ENCODE results near the gene DEFB129. TPM values are rescaled to one million over a fixed set of nuclear protein-coding genes. Genes with fewer than 3 reads are reported as not detected.

Gene DEFB129
- total RNA-seq, 1 donor from 2014 or later = not detected

GRCh38 chr20:227439-228105 is 514 bp downstream of the DEFB129 start:
- Mint-ChIP-seq H3K27ac (peak overlapping the region; percentile 85), H3K36me3 (ENCODE audit: low read depth) (no peaks in the 10 kb centered on the region), H3K4me3 (peak overlapping the region; percentile 12), H3K27me3 (no peaks in the 10 kb centered on the region), H3K9me3 (no peaks in the 10 kb centered on the region), H3K4me1 (peaks cover 20% of the 10 kb centered on the region)
- ATAC-seq (ENCODE audit: low read depth) (peak; percentile 47), DNase-seq (no peak)
- intact Hi-C loops (cut with micrococcal nuclease) = no loop called here
- TF ChIP-seq CTCF (IDR thresholded peaks at IDR 0.05) = no peak
- CTCF ChIA-PET = interaction anchor here (1.1 to 1.4 kb wide), 3 partner anchors 37 to 99 kb away, joined by 3 to 4 read pairs (median 3); no protein-coding TSS in a partner anchor
- POLR2A ChIA-PET = interaction anchor here (1.6 kb wide), 1 partner anchor 10 kb away, joined by 4 read pairs; no protein-coding TSS in a partner anchor

- CTCF ChIA-PET = no interaction called here
- ATAC-seq (ENCODE audit: low read depth) (no peak), DNase-seq (no peak)
- H3K9me3 Mint-ChIP-seq = no peaks in the 10 kb centered on the region
- TF ChIP-seq CTCF (IDR thresholded peaks at IDR 0.05) = no peak
- no peaks in the 10 kb centered on the region for H3K36me3 Mint-ChIP-seq (ENCODE audit: low read depth)
- H3K4me1 Mint-ChIP-seq = peaks cover 25% of the 10 kb centered on the region
- POLR2A ChIA-PET = no interaction called here
- no peak overlapping the region for H3K4me3 Mint-ChIP-seq
- H3K27me3 Mint-ChIP-seq = no peaks in the 10 kb centered on the region
- intact Hi-C loops (cut with micrococcal nuclease) = no loop called here
- H3K27ac Mint-ChIP-seq = no peak overlapping the region
Observed at GRCh38 chr20:235891-236290, 8.8 kb downstream of the DEFB129 start.

- Mint-ChIP-seq H3K36me3 (ENCODE audit: low read depth) (no peaks in the 10 kb centered on the region), H3K4me3 (peak overlapping the region; percentile 83), H3K4me1 (peaks cover 25% of the 10 kb centered on the region), H3K9me3 (no peaks in the 10 kb centered on the region), H3K27ac (peak overlapping the region; percentile 94), H3K27me3 (peaks cover 3% of the 10 kb centered on the region)
- intact Hi-C loops (cut with micrococcal nuclease) = no loop called here
- peak; percentile 86 for ATAC-seq (ENCODE audit: low read depth)
- TF ChIP-seq CTCF (IDR thresholded peaks at IDR 0.05) = no peak
- DNase-seq = no peak
- ChIA-PET POLR2A (interaction anchor here (0.8 to 1.3 kb wide), 4 partner anchors 10 to 87 kb away, joined by 3 to 4 read pairs (median 3); partner anchors contain the start of gene DEFB129), CTCF (interaction anchor here (0.9 to 2.0 kb wide), 2 partner anchors 12 to 29 kb away, joined by 3 to 8 read pairs; no protein-coding TSS in a partner anchor)
Observed at GRCh38 chr20:237489-237888, 10.4 kb downstream of the DEFB129 start.

- Mint-ChIP-seq H3K4me3 (peak overlapping the region; percentile 83), H3K27me3 (peaks cover 3% of the 10 kb centered on the region), H3K36me3 (ENCODE audit: low read depth) (no peaks in the 10 kb centered on the region), H3K27ac (peak overlapping the region; percentile 94), H3K4me1 (peaks cover 25% of the 10 kb centered on the region), H3K9me3 (no peaks in the 10 kb centered on the region)
- no peak for DNase-seq
- peak; percentile 69 for ATAC-seq (ENCODE audit: low read depth)
- CTCF ChIA-PET = interaction anchor here (0.9 to 2.0 kb wide), 2 partner anchors 13 to 28 kb away, joined by 3 to 8 read pairs; no protein-coding TSS in a partner anchor
- intact Hi-C loops (cut with micrococcal nuclease) = no loop called here
- no peak for TF ChIP-seq CTCF (IDR thresholded peaks at IDR 0.05)
- POLR2A ChIA-PET = interaction anchor here (0.6 to 1.3 kb wide), 5 partner anchors 10 to 86 kb away, joined by 3 to 5 read pairs (median 3); partner anchors contain the start of gene DEFB129
Observed at GRCh38 chr20:237929-238328, 10.9 kb downstream of the DEFB129 start.

- peaks cover 8% of the 10 kb centered on the region for H3K4me1 Mint-ChIP-seq
- H3K36me3 Mint-ChIP-seq (ENCODE audit: low read depth) = no peaks in the 10 kb centered on the region
- TF ChIP-seq CTCF (IDR thresholded peaks at IDR 0.05) = no peak
- intact Hi-C loops (cut with micrococcal nuclease) = no loop called here
- DNase-seq (no peak), ATAC-seq (ENCODE audit: low read depth) (no peak)
- no peak overlapping the region for H3K27ac Mint-ChIP-seq
- ChIA-PET CTCF (no interaction called here), POLR2A (no interaction called here)
- H3K4me3 Mint-ChIP-seq = no peak overlapping the region
- H3K27me3 Mint-ChIP-seq = peaks cover 3% of the 10 kb centered on the region
- no peaks in the 10 kb centered on the region for H3K9me3 Mint-ChIP-seq
Observed at GRCh38 chr20:242905-243304, 15.8 kb downstream of the DEFB129 start.

Data from activated B cell treated with CpG ODN at 0.5 μM for 24 hours (primary cell).